ENCODE data around the gene EIF2B5.

GRCh38 chr3:184132945-184133344, 2.2 kb upstream of the EIF2B5 start:
- TF ChIP-seq CTCF (IDR thresholded peaks at IDR 0.05; ENCODE audit: poor library complexity) (no peak), EZH2phosphoT487 (IDR thresholded peaks at IDR 0.05; ENCODE audit: low read depth, severe bottlenecking, unreplicated experiment) (no peak)

All from hepatocyte (in vitro differentiated cells).